Neural cell (in vitro differentiated cells): ENCODE results near the gene PTPRZ1.

Source experiments
- CTCF ChIP-seq: fragments of 450-650 bp; IDR thresholded peaks from 2 replicates; pipeline ENCODE4 v1.5.1; 2014; ENCODE audit warnings: antibody characterized with exemption, mild to moderate bottlenecking, moderate library complexity; ENCODE audit not compliant: poor library complexity, severe bottlenecking
- EP300 ChIP-seq: fragments of 450-650 bp; conservative IDR thresholded peaks from 2 replicates; pipeline ENCODE4 v1.6.1; 2014; ENCODE audit warnings: antibody characterized with exemption, mild to moderate bottlenecking, moderate library complexity; ENCODE audit not compliant: poor library complexity, severe bottlenecking
- EZH2 ChIP-seq: fragments of 200-600, 300-800 bp; shearing (Covaris generic), sonication (generic); IDR thresholded peaks from 2 replicates; pipeline ENCODE4 v1.6.1; 2014; ENCODE audit warnings: antibody characterized with exemption, low read length, borderline replicate concordance, mild to moderate bottlenecking; ENCODE audit not compliant: insufficient read depth, poor library complexity, severe bottlenecking
- POLR2AphosphoS5 ChIP-seq: IDR thresholded peaks from 2 replicates; pipeline ENCODE4 v1.6.1; 2012
- SMC3 ChIP-seq: fragments of 450-650 bp; conservative IDR thresholded peaks from 2 replicates; pipeline ENCODE4 v1.6.1; 2014; ENCODE audit warnings: antibody characterized with exemption, mild to moderate bottlenecking, moderate library complexity; ENCODE audit not compliant: poor library complexity
- TAF1 ChIP-seq: IDR thresholded peaks from 2 replicates; pipeline ENCODE4 v1.6.1; 2012; ENCODE audit warnings: low read depth

- TF ChIP-seq CTCF, result no peak
- TF ChIP-seq SMC3, result no peak
- TF ChIP-seq EZH2, result no peak
- TF ChIP-seq EP300, result no peak
- no peak for TF ChIP-seq POLR2AphosphoS5
- no peak for TF ChIP-seq TAF1
Measured at GRCh38 chr7:121909716-121910345, 36.9 kb downstream of the PTPRZ1 start.
